Measurements from ENCODE around the gene SV2B. TPM values are rescaled to one million over a fixed set of nuclear protein-coding genes. Genes with fewer than 3 reads are reported as not detected.

SV2B gene
- total RNA-seq, 1 donor from 2014 or later: not detected

GRCh38 chr15:91264651-91265351, 164.7 kb downstream of the SV2B start:
- H3K4me1 Mint-ChIP-seq (ENCODE audit: low read depth, unreplicated experiment): no peaks in the 10 kb centered on the region
- no peak overlapping the region for H3K27ac ChIP-seq (ENCODE audit: low read depth, low read length)
- H3K27me3 ChIP-seq (ENCODE audit: insufficient read depth, low read length): peaks cover 2% of the 10 kb centered on the region
- H3K9me3 ChIP-seq (ENCODE audit: insufficient read depth, low read depth, low read length): no peaks in the 10 kb centered on the region
- no peak overlapping the region for H3K4me3 ChIP-seq (ENCODE audit: insufficient read depth, low read depth, low read length)
- DNase-seq (ENCODE audit: low read depth) (no peak), FAIRE-seq (no peak)
- no peak for TF ChIP-seq EZH2 (IDR thresholded peaks at IDR 0.05; ENCODE audit: insufficient read depth, low read length)
- TF ChIP-seq CTCF (IDR thresholded peaks at IDR 0.05; ENCODE audit: insufficient read depth, low read depth, low read length): no peak
- H3K4me2 ChIP-seq (ENCODE audit: low read length): no peak overlapping the region
- no peaks in the 10 kb centered on the region for H3K36me3 ChIP-seq (ENCODE audit: insufficient read depth, low read length)
- H4K20me1 ChIP-seq (ENCODE audit: insufficient read depth, low read length): no peaks in the 10 kb centered on the region
- H3K4me1 ChIP-seq (ENCODE audit: insufficient read depth, low read length): no peaks in the 10 kb centered on the region
- no peaks in the 10 kb centered on the region for H3K36me3 Mint-ChIP-seq (ENCODE audit: low read depth, unreplicated experiment)
- H2AFZ ChIP-seq (ENCODE audit: low read depth, low read length): no peak overlapping the region
- peak overlapping the region; percentile 6 for H3K27ac Mint-ChIP-seq (ENCODE audit: unreplicated experiment)
- H3K9me3 Mint-ChIP-seq (ENCODE audit: unreplicated experiment): no peaks in the 10 kb centered on the region
- no peak overlapping the region for H3K9ac ChIP-seq (ENCODE audit: low read length)
- H3K79me2 ChIP-seq (ENCODE audit: insufficient read depth, low read length): no peaks in the 10 kb centered on the region
- peaks cover 5% of the 10 kb centered on the region for H3K27me3 Mint-ChIP-seq (ENCODE audit: low read depth, unreplicated experiment)
- no peak overlapping the region for H3K4me3 Mint-ChIP-seq (ENCODE audit: unreplicated experiment)

GRCh38 chr15:91265416-91265940, 165.4 kb downstream of the SV2B start:
- no peaks in the 10 kb centered on the region for H3K4me1 ChIP-seq (ENCODE audit: insufficient read depth, low read length)
- DNase-seq (ENCODE audit: low read depth): no peak
- Mint-ChIP-seq H3K27ac (ENCODE audit: unreplicated experiment) (no peak overlapping the region), H3K9me3 (ENCODE audit: unreplicated experiment) (no peaks in the 10 kb centered on the region), H3K4me3 (ENCODE audit: unreplicated experiment) (no peak overlapping the region), H3K4me1 (ENCODE audit: low read depth, unreplicated experiment) (no peaks in the 10 kb centered on the region), H3K27me3 (ENCODE audit: low read depth, unreplicated experiment) (peaks cover 9% of the 10 kb centered on the region), H3K36me3 (ENCODE audit: low read depth, unreplicated experiment) (no peaks in the 10 kb centered on the region)
- no peak overlapping the region for H3K27ac ChIP-seq (ENCODE audit: low read depth, low read length)
- no peaks in the 10 kb centered on the region for H3K9me3 ChIP-seq (ENCODE audit: insufficient read depth, low read depth, low read length)
- TF ChIP-seq EZH2 (IDR thresholded peaks at IDR 0.05; ENCODE audit: insufficient read depth, low read length) (no peak), CTCF (IDR thresholded peaks at IDR 0.05; ENCODE audit: insufficient read depth, low read depth, low read length) (no peak)
- peaks cover 2% of the 10 kb centered on the region for H3K27me3 ChIP-seq (ENCODE audit: insufficient read depth, low read length)
- no peak overlapping the region for H3K9ac ChIP-seq (ENCODE audit: low read length)
- H3K36me3 ChIP-seq (ENCODE audit: insufficient read depth, low read length): no peaks in the 10 kb centered on the region
- no peaks in the 10 kb centered on the region for H3K79me2 ChIP-seq (ENCODE audit: insufficient read depth, low read length)
- no peak overlapping the region for H2AFZ ChIP-seq (ENCODE audit: low read depth, low read length)
- H3K4me3 ChIP-seq (ENCODE audit: insufficient read depth, low read depth, low read length): no peak overlapping the region
- H4K20me1 ChIP-seq (ENCODE audit: insufficient read depth, low read length): no peaks in the 10 kb centered on the region
- no peak overlapping the region for H3K4me2 ChIP-seq (ENCODE audit: low read length)
- no peak for FAIRE-seq

GRCh38 chr15:91268510-91268909, 168.5 kb downstream of the SV2B start:
- no peak for DNase-seq (ENCODE audit: low read depth)
- Histone ChIP-seq H3K79me2 (ENCODE audit: insufficient read depth, low read length) (no peaks in the 10 kb centered on the region), H3K4me1 (ENCODE audit: insufficient read depth, low read length) (no peaks in the 10 kb centered on the region)

More at GRCh38 chr15:91268510-91268909, 168.5 kb downstream of the SV2B start:
- Histone ChIP-seq H3K4me3 (ENCODE audit: insufficient read depth, low read depth, low read length) (no peak overlapping the region), H3K27ac (ENCODE audit: low read depth, low read length) (no peak overlapping the region), H3K36me3 (ENCODE audit: insufficient read depth, low read length) (no peaks in the 10 kb centered on the region), H3K9ac (ENCODE audit: low read length) (no peak overlapping the region), H3K9me3 (ENCODE audit: insufficient read depth, low read depth, low read length) (no peaks in the 10 kb centered on the region), H4K20me1 (ENCODE audit: insufficient read depth, low read length) (no peaks in the 10 kb centered on the region), H3K27me3 (ENCODE audit: insufficient read depth, low read length) (no peaks in the 10 kb centered on the region), H3K4me2 (ENCODE audit: low read length) (no peak overlapping the region), H2AFZ (ENCODE audit: low read depth, low read length) (no peak overlapping the region)
- H3K9me3 Mint-ChIP-seq (ENCODE audit: unreplicated experiment): no peaks in the 10 kb centered on the region
- no peaks in the 10 kb centered on the region for H3K4me1 Mint-ChIP-seq (ENCODE audit: low read depth, unreplicated experiment)
- no peak overlapping the region for H3K4me3 Mint-ChIP-seq (ENCODE audit: unreplicated experiment)
- H3K36me3 Mint-ChIP-seq (ENCODE audit: low read depth, unreplicated experiment): no peaks in the 10 kb centered on the region
- FAIRE-seq: no peak
- H3K27me3 Mint-ChIP-seq (ENCODE audit: low read depth, unreplicated experiment): peaks cover 32% of the 10 kb centered on the region
- peak; percentile 24 for TF ChIP-seq CTCF (IDR thresholded peaks at IDR 0.05; ENCODE audit: insufficient read depth, low read depth, low read length)
- TF ChIP-seq EZH2 (IDR thresholded peaks at IDR 0.05; ENCODE audit: insufficient read depth, low read length): no peak
- H3K27ac Mint-ChIP-seq (ENCODE audit: unreplicated experiment): no peak overlapping the region

Measured in astrocyte (in vitro differentiated cells and primary cell).